Keratinocyte (primary cell): ENCODE results near the gene HAVCR2. TPM values are rescaled to one million over a fixed set of nuclear protein-coding genes. Genes with fewer than 3 reads are reported as not detected.

Experiments
- DNase-seq: peaks from one replicate; pipeline ENCODE4 v3.0.0-alpha.2; 2011; ENCODE audit warnings: low read depth, missing footprints, low spot score
- FAIRE-seq: peaks from 2 replicates; lab custom pipeline; 2011; peaks lifted over from hg19 to GRCh38; lab: Jason Lieb, UNC
- H2AFZ ChIP-seq: 2 replicates; pipeline ENCODE4 v1.6.0; 2012; ENCODE audit warnings: low read length, control low read depth, inconsistent platforms; ENCODE audit not compliant: control insufficient read depth
- H3K27ac ChIP-seq: 2 replicates; pipeline ENCODE4 v1.5.1; 2011; ENCODE audit warnings: low read length; ENCODE audit not compliant: control insufficient read depth, insufficient read depth
- H3K27me3 ChIP-seq: 3 replicates; pipeline ENCODE4 v1.6.0; 2011; ENCODE audit warnings: low read length; ENCODE audit not compliant: control insufficient read depth, insufficient read depth; ENCODE audit errors: extremely low read depth
- H3K36me3 ChIP-seq, 2 experiments: 2 replicates in 1 of 2; 3 replicates in 1 of 2; pipeline ENCODE4 v1.5.1; 2011; ENCODE audit warnings: low read length in 2 of 2, mild to moderate bottlenecking in 1 of 2; ENCODE audit not compliant: control insufficient read depth in 2 of 2, insufficient read depth in 2 of 2; ENCODE audit errors: extremely low read depth in 1 of 2
- H3K4me1 ChIP-seq: 3 replicates; pipeline ENCODE4 v1.5.1; 2011; ENCODE audit warnings: low read length; ENCODE audit not compliant: control insufficient read depth, insufficient read depth; ENCODE audit errors: extremely low read depth
- H3K4me2 ChIP-seq: 3 replicates; pipeline ENCODE4 v1.6.0; 2011; ENCODE audit warnings: low read depth, low read length; ENCODE audit not compliant: control insufficient read depth, insufficient read depth; ENCODE audit errors: extremely low read depth
- H3K4me3 ChIP-seq, 3 experiments: fragments of 200-600 bp in 1 of 3; sonication (generic) in 1 of 3; 2 replicates in 2 of 3; 3 replicates in 1 of 3; pipeline ENCODE4 v1.5.1; 2011 to 2016; ENCODE audit warnings: low read length in 3 of 3, mild to moderate bottlenecking in 3 of 3, control low read depth in 2 of 3, inconsistent platforms in 1 of 3, low read depth in 1 of 3, mixed read lengths in 1 of 3, mixed run types in 1 of 3, moderate library complexity in 1 of 3; ENCODE audit not compliant: control insufficient read depth in 2 of 3, insufficient read depth in 2 of 3; ENCODE audit errors: extremely low read depth in 1 of 3
- H3K79me2 ChIP-seq: 2 replicates; pipeline ENCODE4 v1.6.0; 2012; ENCODE audit warnings: low read length; ENCODE audit not compliant: control insufficient read depth, insufficient read depth
- H3K9ac ChIP-seq: 3 replicates; pipeline ENCODE4 v1.6.0; 2011; ENCODE audit warnings: low read length; ENCODE audit not compliant: control insufficient read depth, insufficient read depth; ENCODE audit errors: extremely low read depth
- H3K9me1 ChIP-seq: 3 replicates; pipeline ENCODE4 v1.6.0; 2011; ENCODE audit warnings: low read length; ENCODE audit not compliant: control insufficient read depth, insufficient read depth; ENCODE audit errors: extremely low read depth
- H3K9me3 ChIP-seq: 2 replicates; pipeline ENCODE4 v1.5.1; 2012; ENCODE audit warnings: low read depth, low read length; ENCODE audit not compliant: control insufficient read depth
- H4K20me1 ChIP-seq: 3 replicates; pipeline ENCODE4 v1.6.0; 2011; ENCODE audit warnings: low read length; ENCODE audit not compliant: control insufficient read depth, insufficient read depth; ENCODE audit errors: extremely low read depth
- CTCF ChIP-seq, 3 experiments: IDR thresholded peaks in 1 of 3; conservative IDR thresholded peaks in 1 of 3; optimal IDR thresholded peaks in 1 of 3; 2 replicates in 2 of 3; 3 replicates in 1 of 3; pipeline versions ENCODE3 to v1.5.1; 2011; ENCODE audit warnings: low read length in 3 of 3, mild to moderate bottlenecking in 3 of 3, moderate library complexity in 2 of 3, control low read depth in 1 of 3, inconsistent platforms in 1 of 3; ENCODE audit not compliant: insufficient read depth in 2 of 3; ENCODE audit errors: extremely low read depth in 1 of 3
- EZH2 ChIP-seq: IDR thresholded peaks from one replicate; pipeline ENCODE4 v1.6.1; 2012; ENCODE audit warnings: inconsistent platforms, mild to moderate bottlenecking, low read length, moderate library complexity
- dilution Hi-C: fragments of 300-500 bp; cut with MboI; formaldehyde crosslinking; loops from one replicate; pipeline ENCODE4 v1.7.0; 2020; ENCODE audit warnings: low sequenced_read_pairs; ENCODE audit not compliant: extremely low pct_ligation_motif_present
- polyA plus RNA-seq, 5 experiments: library from polyadenylated mRNA; depleted of rRNA in 3 of 5; stranded (reverse) in 3 of 5; stranded (forward) in 1 of 5; unstranded in 1 of 5; fragments of >200 nt; gene quantifications; 1 replicate in 1 of 5; 2 replicates in 3 of 5; 3 replicates in 1 of 5; pipeline versions ENCODE4 v1.2.1 to v1.2.3, GENCODE V29; 2011 to 2012; ENCODE audit warnings: missing spikeins in 2 of 5, low read depth in 1 of 5, low replicate concordance in 1 of 5

The HAVCR2 gene
- polyA plus RNA-seq, 1 donor (not counting 4 experiments of a cell fraction or from before 2014, with no cell fraction given): 0.03 TPM

- FAIRE-seq (no peak), DNase-seq (no peak)
- Histone ChIP-seq H2AFZ (no peak overlapping the region), H3K9ac (no peak overlapping the region), H3K4me1 (no peaks in the 10 kb centered on the region), H3K4me2 (no peak overlapping the region), H3K27me3 (no peaks in the 10 kb centered on the region), H3K9me3 (no peaks in the 10 kb centered on the region), H3K4me3 (no peak overlapping the region), H3K9me1 (no peaks in the 10 kb centered on the region), H3K36me3 (no peaks in the 10 kb centered on the region), H3K79me2 (no peaks in the 10 kb centered on the region), H3K27ac (no peak overlapping the region), H4K20me1 (no peaks in the 10 kb centered on the region)
- dilution Hi-C loops: no loop called here
- TF ChIP-seq CTCF (optimal IDR thresholded peaks at IDR 0.05 in 1 of 3, IDR thresholded peaks at IDR 0.05 in 1 of 3, conservative IDR thresholded peaks at IDR 0.05 in 1 of 3; ENCODE audit: extremely low read depth in 1 of 3, insufficient read depth in 2 of 3, low read length in 3 of 3): no peak
- TF ChIP-seq EZH2: no peak
Observed at GRCh38 chr5:157080286-157080685, 28.6 kb downstream of the HAVCR2 start.

- H3K4me2 ChIP-seq: no peak overlapping the region
Observed at GRCh38 chr5:157076558-157076957, 32.3 kb downstream of the HAVCR2 start.

More at GRCh38 chr5:157076558-157076957, 32.3 kb downstream of the HAVCR2 start:
- TF ChIP-seq EZH2 (no peak), CTCF (optimal IDR thresholded peaks at IDR 0.05 in 1 of 3, IDR thresholded peaks at IDR 0.05 in 1 of 3, conservative IDR thresholded peaks at IDR 0.05 in 1 of 3; ENCODE audit: extremely low read depth in 1 of 3, insufficient read depth in 2 of 3, low read length in 3 of 3) (no peak)
- no peaks in the 10 kb centered on the region for H4K20me1 ChIP-seq
- no peak overlapping the region for H3K4me3 ChIP-seq
- H3K9me1 ChIP-seq: no peaks in the 10 kb centered on the region
- no peaks in the 10 kb centered on the region for H3K36me3 ChIP-seq
- dilution Hi-C loops: no loop called here
- no peaks in the 10 kb centered on the region for H3K27me3 ChIP-seq
- no peaks in the 10 kb centered on the region for H3K9me3 ChIP-seq
- no peaks in the 10 kb centered on the region for H3K4me1 ChIP-seq
- DNase-seq (no peak), FAIRE-seq (no peak)
- no peak overlapping the region for H2AFZ ChIP-seq
- H3K9ac ChIP-seq: no peak overlapping the region
- no peak overlapping the region for H3K27ac ChIP-seq
- H3K79me2 ChIP-seq: no peaks in the 10 kb centered on the region
